Glutamatergic neuron (in vitro differentiated cells): ENCODE results near the gene AMY2B. TPM values are rescaled to one million over a fixed set of nuclear protein-coding genes. Genes with fewer than 3 reads are reported as not detected.
A peak's percentile ranks its signal among the peaks of the same experiment; 100 is the strongest.
"Not testable (repeated sequence)": the region's sequence is repeated elsewhere in the genome, so short reads cannot be mapped to it uniquely, and the experiment has no call there.

Experiments
- DNase-seq: peaks from one replicate; pipeline ENCODE4 v3.0.0; 2022
- H3K27ac Mint-ChIP-seq: one replicate; pipeline ENCODE4 v1.8.0; 2020; ENCODE audit warnings: mild to moderate bottlenecking, mixed read lengths, inconsistent platforms; ENCODE audit not compliant: unreplicated experiment
- H3K27me3 Mint-ChIP-seq: one replicate; pipeline ENCODE4 v1.8.0; 2020; ENCODE audit warnings: mild to moderate bottlenecking, moderate library complexity, mixed read lengths, inconsistent platforms; ENCODE audit not compliant: unreplicated experiment
- H3K36me3 Mint-ChIP-seq: one replicate; pipeline ENCODE4 v1.8.0; 2020; ENCODE audit warnings: mild to moderate bottlenecking, mixed read lengths, inconsistent platforms; ENCODE audit not compliant: unreplicated experiment
- H3K4me1 Mint-ChIP-seq: one replicate; pipeline ENCODE4 v1.8.0; 2020; ENCODE audit warnings: mild to moderate bottlenecking, low read depth, mixed read lengths, inconsistent platforms; ENCODE audit not compliant: unreplicated experiment
- H3K4me3 Mint-ChIP-seq: one replicate; pipeline ENCODE4 v1.8.0; 2020; ENCODE audit warnings: mild to moderate bottlenecking, mixed read lengths, inconsistent platforms; ENCODE audit not compliant: unreplicated experiment
- H3K9me3 Mint-ChIP-seq: one replicate; pipeline ENCODE4 v1.8.0; 2020; ENCODE audit warnings: mild to moderate bottlenecking, moderate library complexity, mixed read lengths, inconsistent platforms; ENCODE audit not compliant: unreplicated experiment
- CTCF ChIP-seq: fragments of 200-600 bp; sonication (generic); IDR thresholded peaks from one replicate; pipeline ENCODE4 v1.5.0; 2021; ENCODE audit not compliant: partially characterized antibody, unreplicated experiment
- long read RNA-seq: library from polyadenylated mRNA; unstranded; transcript quantifications from one replicate; pipeline ENCODE4 v2.0.0, GENCODE V29; 2020; ENCODE audit not compliant: unreplicated experiment
- total RNA-seq: library from RNA; stranded (reverse); fragmentation: NEBNext Ultra II Directional; extraction: Animal tissue kit (Norgen Biotek cat#: 25700); gene quantifications from one replicate; pipeline ENCODE4 v1.2.1, GENCODE V29; 2021; ENCODE audit not compliant: unreplicated experiment

The AMY2B gene
- total RNA-seq, result 9.9 TPM
- long read RNA-seq, partial matches to known transcripts, result 1 of 1 reads
- long read RNA-seq, other reads (novel, unspliced or antisense), result 0 of 1 reads

GRCh38 chr1:103571289-103571688 is at the start of gene AMY2B:
AMY2B (plus strand) TSS chr1:103571589; CDS start chr1:103571603, 14 bp downstream.
- H3K4me1 Mint-ChIP-seq, H3K36me3 Mint-ChIP-seq, H3K9me3 Mint-ChIP-seq, H3K27me3 Mint-ChIP-seq, H3K27ac Mint-ChIP-seq, DNase-seq, H3K4me3 Mint-ChIP-seq: not testable (repeated sequence)

GRCh38 chr1:103523346-103523745 is 48.0 kb upstream of the AMY2B start:
- Mint-ChIP-seq H3K9me3 (peaks cover 10% of the 10 kb centered on the region), H3K36me3 (no peaks in the 10 kb centered on the region), H3K27me3 (peaks cover 9% of the 10 kb centered on the region), H3K4me3 (no peak overlapping the region), H3K4me1 (peaks cover 10% of the 10 kb centered on the region), H3K27ac (no peak overlapping the region)
- no peak for TF ChIP-seq CTCF
- no peak for DNase-seq

- peaks cover 9% of the 10 kb centered on the region for H3K27me3 Mint-ChIP-seq
- peaks cover 10% of the 10 kb centered on the region for H3K9me3 Mint-ChIP-seq
- H3K4me3 Mint-ChIP-seq, result peak overlapping the region; percentile 84
- DNase-seq, result no peak
- no peaks in the 10 kb centered on the region for H3K36me3 Mint-ChIP-seq
- H3K4me1 Mint-ChIP-seq, result peaks cover 12% of the 10 kb centered on the region
- TF ChIP-seq CTCF, result no peak
- H3K27ac Mint-ChIP-seq, result no peak overlapping the region
Observed at GRCh38 chr1:103525114-103525606, 46.2 kb upstream of the AMY2B start.

GRCh38 chr1:103525607-103526507 is 45.5 kb upstream of the AMY2B start, which contains the start of gene RNPC3:
RNPC3 (plus strand) TSS chr1:103525699; CDS start chr1:103526071, 372 bp downstream.
- no peak for TF ChIP-seq CTCF
- Mint-ChIP-seq H3K9me3 (peaks cover 10% of the 10 kb centered on the region), H3K27ac (peak within 1 kb of the TSS; percentile 98), H3K4me3 (peak within 1 kb of the TSS; percentile 96), H3K36me3 (no peaks in the 10 kb centered on the region), H3K27me3 (peaks cover 9% of the 10 kb centered on the region), H3K4me1 (peaks cover 12% of the 10 kb centered on the region)
- peak; percentile 87 for DNase-seq

- Mint-ChIP-seq H3K4me1 (peaks cover 12% of the 10 kb centered on the region), H3K27me3 (peaks cover 9% of the 10 kb centered on the region), H3K4me3 (peak overlapping the region; percentile 86), H3K9me3 (peaks cover 10% of the 10 kb centered on the region), H3K36me3 (no peaks in the 10 kb centered on the region), H3K27ac (no peak overlapping the region)
- no peak for DNase-seq
- TF ChIP-seq CTCF, result no peak
Observed at GRCh38 chr1:103527331-103527730, 44.1 kb upstream of the AMY2B start.
